ENCODE measurements around the gene NBL1.
A peak's percentile ranks its signal among the peaks of the same experiment; 100 is the strongest.

Gene NBL1

GRCh38 chr1:19597496-19598309, 46.4 kb upstream of the NBL1 start:
- no peaks in the 10 kb centered on the region for H3K27me3 ChIP-seq (replicated peaks; ENCODE audit: insufficient read depth, low read length)
- peaks cover 28% of the 10 kb centered on the region for H4K20me1 ChIP-seq (ENCODE audit: insufficient read depth, low read length)
- peaks cover 59% of the 10 kb centered on the region for H3K79me2 ChIP-seq (ENCODE audit: low read length)
- H3K4me3 ChIP-seq (ENCODE audit: low read length) = peak overlapping the region; percentile 80
- TF ChIP-seq EZH2 (optimal IDR thresholded peaks at IDR 0.05; ENCODE audit: low read depth, low read length) (no peak), EZH2phosphoT487 (IDR thresholded peaks at IDR 0.05; ENCODE audit: low read length) (no peak)
- TF ChIP-seq, protein P1, sequence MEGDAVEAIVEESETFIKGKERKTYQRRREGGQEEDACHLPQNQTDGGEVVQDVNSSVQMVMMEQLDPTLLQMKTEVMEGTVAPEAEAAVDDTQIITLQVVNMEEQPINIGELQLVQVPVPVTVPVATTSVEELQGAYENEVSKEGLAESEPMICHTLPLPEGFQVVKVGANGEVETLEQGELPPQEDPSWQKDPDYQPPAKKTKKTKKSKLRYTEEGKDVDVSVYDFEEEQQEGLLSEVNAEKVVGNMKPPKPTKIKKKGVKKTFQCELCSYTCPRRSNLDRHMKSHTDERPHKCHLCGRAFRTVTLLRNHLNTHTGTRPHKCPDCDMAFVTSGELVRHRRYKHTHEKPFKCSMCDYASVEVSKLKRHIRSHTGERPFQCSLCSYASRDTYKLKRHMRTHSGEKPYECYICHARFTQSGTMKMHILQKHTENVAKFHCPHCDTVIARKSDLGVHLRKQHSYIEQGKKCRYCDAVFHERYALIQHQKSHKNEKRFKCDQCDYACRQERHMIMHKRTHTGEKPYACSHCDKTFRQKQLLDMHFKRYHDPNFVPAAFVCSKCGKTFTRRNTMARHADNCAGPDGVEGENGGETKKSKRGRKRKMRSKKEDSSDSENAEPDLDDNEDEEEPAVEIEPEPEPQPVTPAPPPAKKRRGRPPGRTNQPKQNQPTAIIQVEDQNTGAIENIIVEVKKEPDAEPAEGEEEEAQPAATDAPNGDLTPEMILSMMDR (IDR thresholded peaks at IDR 0.05; ENCODE audit: low read length) = no peak
- peaks cover 6% of the 10 kb centered on the region for H3F3A ChIP-seq (ENCODE audit: insufficient read depth, low read length)
- H3K9me3 ChIP-seq (replicated peaks; ENCODE audit: insufficient read depth, low read length) = no peaks in the 10 kb centered on the region
- H2AFZ ChIP-seq (ENCODE audit: low read length) = peak overlapping the region; percentile 29; the same call in 1 of the 2 replicates
- peak overlapping the region; percentile 81 for H3K4me2 ChIP-seq (ENCODE audit: low read depth, low read length)
- H3K36me3 ChIP-seq (replicated peaks; ENCODE audit: insufficient read depth, low read length) = no peaks in the 10 kb centered on the region
- peak; percentile 46 for DNase-seq
- peak overlapping the region; percentile 97 for H3K9ac ChIP-seq (ENCODE audit: low read length)
- H3K27ac ChIP-seq (ENCODE audit: low read length) = peak overlapping the region; percentile 97
- peaks cover 11% of the 10 kb centered on the region for H3K4me1 ChIP-seq (ENCODE audit: low read length)
- no peaks in the 10 kb centered on the region for H3K9me2 ChIP-seq (replicated peaks; ENCODE audit: insufficient read depth, low read length)

- no peaks in the 10 kb centered on the region for H3K27me3 ChIP-seq (replicated peaks; ENCODE audit: insufficient read depth, low read length)
- no peak overlapping the region for H3K27ac ChIP-seq (ENCODE audit: low read length)
- peaks cover 80% of the 10 kb centered on the region for H3K79me2 ChIP-seq (ENCODE audit: low read length)
- DNase-seq = no peak
- H3K4me1 ChIP-seq (ENCODE audit: low read length) = peaks cover 11% of the 10 kb centered on the region
- H2AFZ ChIP-seq (ENCODE audit: low read length) = no peak overlapping the region
- no peak overlapping the region for H3K9ac ChIP-seq (ENCODE audit: low read length)
- H3K36me3 ChIP-seq (replicated peaks; ENCODE audit: insufficient read depth, low read length) = no peaks in the 10 kb centered on the region
- peaks cover 41% of the 10 kb centered on the region for H4K20me1 ChIP-seq (ENCODE audit: insufficient read depth, low read length)
- H3K9me2 ChIP-seq (replicated peaks; ENCODE audit: insufficient read depth, low read length) = no peaks in the 10 kb centered on the region
- H3K4me2 ChIP-seq (ENCODE audit: low read depth, low read length) = no peak overlapping the region
- H3K4me3 ChIP-seq (ENCODE audit: low read length) = no peak overlapping the region
- TF ChIP-seq, protein P1 (IDR thresholded peaks at IDR 0.05; ENCODE audit: low read length) = no peak
- no peak for TF ChIP-seq EZH2 (optimal IDR thresholded peaks at IDR 0.05; ENCODE audit: low read depth, low read length)
- no peak for TF ChIP-seq EZH2phosphoT487 (IDR thresholded peaks at IDR 0.05; ENCODE audit: low read length)
- no peaks in the 10 kb centered on the region for H3K9me3 ChIP-seq (replicated peaks; ENCODE audit: insufficient read depth, low read length)
- H3F3A ChIP-seq (ENCODE audit: insufficient read depth, low read length) = peaks cover 6% of the 10 kb centered on the region
These were observed 44.3 kb upstream of the NBL1 start for GRCh38 chr1:19599810-19600209.

GRCh38 chr1:19602486-19602885, 41.6 kb upstream of the NBL1 start:
- no peak for DNase-seq
- H2AFZ ChIP-seq (ENCODE audit: low read length) = no peak overlapping the region
- no peak overlapping the region for H3K4me2 ChIP-seq (ENCODE audit: low read depth, low read length)
- H3K79me2 ChIP-seq (ENCODE audit: low read length) = peaks cover 100% of the 10 kb centered on the region
- H3K27ac ChIP-seq (ENCODE audit: low read length) = no peak overlapping the region
- H3F3A ChIP-seq (ENCODE audit: insufficient read depth, low read length) = no peaks in the 10 kb centered on the region
- H3K9ac ChIP-seq (ENCODE audit: low read length) = no peak overlapping the region
- H3K27me3 ChIP-seq (replicated peaks; ENCODE audit: insufficient read depth, low read length) = no peaks in the 10 kb centered on the region
- H3K9me2 ChIP-seq (replicated peaks; ENCODE audit: insufficient read depth, low read length) = no peaks in the 10 kb centered on the region
- H4K20me1 ChIP-seq (ENCODE audit: insufficient read depth, low read length) = peaks cover 56% of the 10 kb centered on the region
- no peaks in the 10 kb centered on the region for H3K9me3 ChIP-seq (replicated peaks; ENCODE audit: insufficient read depth, low read length)
- no peak overlapping the region for H3K4me3 ChIP-seq (ENCODE audit: low read length)
- H3K36me3 ChIP-seq (replicated peaks; ENCODE audit: insufficient read depth, low read length) = no peaks in the 10 kb centered on the region
- TF ChIP-seq EZH2 (optimal IDR thresholded peaks at IDR 0.05; ENCODE audit: low read depth, low read length) (no peak), EZH2phosphoT487 (IDR thresholded peaks at IDR 0.05; ENCODE audit: low read length) (no peak)
- TF ChIP-seq, protein P1 (IDR thresholded peaks at IDR 0.05; ENCODE audit: low read length) = no peak
- peaks cover 7% of the 10 kb centered on the region for H3K4me1 ChIP-seq (ENCODE audit: low read length)
